GM19035 (cell line): Measurements from ENCODE around the gene POU2AF1.
"Not testable (repeated sequence)": the region's sequence is repeated elsewhere in the genome, so short reads cannot be mapped to it uniquely, and the experiment has no call there.

Source experiments
- ATAC-seq: cut with Tn5 transposase; IDR thresholded peaks from one replicate; pipeline ENCODE4 v1.9.1; 2021; ENCODE audit not compliant: unreplicated experiment

The POU2AF1 gene

GRCh38 chr11:111320728-111321568 lies 58.1 kb downstream of the POU2AF1 start:
- ATAC-seq: no peak

GRCh38 chr11:111320199-111320598 lies 58.9 kb downstream of the POU2AF1 start:
- ATAC-seq: not testable (repeated sequence)

- ATAC-seq: no peak
Observed at GRCh38 chr11:111319296-111319695, 59.8 kb downstream of the POU2AF1 start.

GRCh38 chr11:111312076-111312475 lies 67.0 kb downstream of the POU2AF1 start:
- ATAC-seq: no peak

- no peak for ATAC-seq
Observed at GRCh38 chr11:111310723-111311122, 68.4 kb downstream of the POU2AF1 start.

- ATAC-seq: no peak
Observed at GRCh38 chr11:111310088-111310487, 69.0 kb downstream of the POU2AF1 start.

- no peak for ATAC-seq
Observed at GRCh38 chr11:111309215-111309915, 69.7 kb downstream of the POU2AF1 start.

GRCh38 chr11:111308140-111308539 lies 70.9 kb downstream of the POU2AF1 start:
- no peak for ATAC-seq

GRCh38 chr11:111307472-111308108 lies 71.5 kb downstream of the POU2AF1 start:
- no peak for ATAC-seq

GRCh38 chr11:111306321-111306720 lies 72.8 kb downstream of the POU2AF1 start:
- no peak for ATAC-seq

- ATAC-seq: no peak
Observed at GRCh38 chr11:111305876-111306275, 73.2 kb downstream of the POU2AF1 start.

GRCh38 chr11:111305162-111305802 lies 73.8 kb downstream of the POU2AF1 start:
- ATAC-seq: no peak

- ATAC-seq: no peak
Observed at GRCh38 chr11:111303461-111303860, 75.6 kb downstream of the POU2AF1 start.

GRCh38 chr11:111302298-111302697 lies 76.8 kb downstream of the POU2AF1 start:
- ATAC-seq: no peak
